HUDEP-2 (cell line): ENCODE data around the gene KLHL15.

ENCODE experiments used
- DNase-seq, 76 experiments: peaks; one replicate each; lab custom pipeline; 2025; ENCODE audit not compliant: unreplicated experiment in 76 of 76; lab: John Stamatoyannopoulos, UW

The KLHL15 gene

DNA sequence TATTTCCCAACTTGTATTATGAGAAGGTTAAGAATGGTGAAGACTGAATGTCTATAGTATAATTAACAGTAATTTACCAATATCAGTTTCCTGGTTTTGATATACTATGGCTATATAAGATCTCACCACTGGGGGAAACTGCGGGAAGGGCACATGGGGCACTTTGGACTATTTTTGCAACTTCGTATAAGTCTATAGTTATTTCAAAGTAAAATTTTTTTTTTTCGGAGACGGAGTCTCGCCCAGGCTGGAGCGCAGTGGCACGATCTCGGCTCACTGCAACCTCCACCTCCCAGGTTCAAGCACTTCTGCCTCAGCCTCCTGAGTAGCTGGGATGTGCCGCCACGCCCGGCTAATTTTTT, 73.1 kb downstream of the KLHL15 start:
- DNase-seq: peak in 5 of 76 experiments; percentile 0 to 1 (median 0)

DNA sequence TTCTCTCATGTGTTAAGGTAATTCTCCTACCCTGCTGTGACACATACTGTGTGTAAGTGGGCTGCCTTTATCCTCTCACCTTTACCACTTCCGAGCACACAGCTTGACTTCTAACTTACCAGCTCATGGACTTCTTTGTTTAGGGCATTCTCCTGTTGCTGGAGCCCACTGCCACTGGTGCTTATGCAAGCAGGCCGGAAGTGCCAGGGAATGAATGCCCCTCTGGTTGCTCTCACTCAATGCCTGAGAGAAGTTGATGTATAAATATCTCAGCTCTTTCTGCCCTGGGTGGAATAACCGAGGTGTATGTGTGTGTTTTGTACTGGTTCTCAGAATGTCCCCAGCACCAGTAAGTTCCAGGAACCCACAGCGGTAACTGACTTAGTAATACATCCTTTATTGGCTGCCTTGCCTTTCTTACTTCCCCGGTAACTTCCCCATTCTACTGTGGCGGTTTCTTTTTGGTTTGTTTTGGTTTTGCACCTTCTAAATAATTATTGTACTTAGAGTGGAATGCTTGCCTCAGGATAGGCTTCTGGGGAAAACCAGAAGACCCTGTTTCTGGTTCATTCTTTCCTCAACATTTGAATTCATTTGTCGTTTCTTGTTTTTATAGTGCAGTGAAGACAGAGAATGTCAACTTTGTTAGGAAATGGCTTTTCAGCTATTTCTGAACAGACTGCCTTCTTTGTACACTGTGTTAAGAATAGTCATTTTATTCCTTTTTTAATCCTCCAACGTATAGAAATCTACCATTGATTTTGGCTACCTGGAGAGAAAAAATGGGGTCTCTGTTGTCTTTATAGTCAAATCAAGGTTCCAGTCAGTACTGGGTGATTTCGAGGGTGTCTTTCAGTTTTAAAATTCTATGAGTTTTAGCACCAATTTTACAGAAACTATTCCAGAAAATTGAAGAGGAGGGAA, 73.7 kb downstream of the KLHL15 start:
- DNase-seq: peak in 31 of 76 experiments; percentile 0 to 42 (median 4)

DNA sequence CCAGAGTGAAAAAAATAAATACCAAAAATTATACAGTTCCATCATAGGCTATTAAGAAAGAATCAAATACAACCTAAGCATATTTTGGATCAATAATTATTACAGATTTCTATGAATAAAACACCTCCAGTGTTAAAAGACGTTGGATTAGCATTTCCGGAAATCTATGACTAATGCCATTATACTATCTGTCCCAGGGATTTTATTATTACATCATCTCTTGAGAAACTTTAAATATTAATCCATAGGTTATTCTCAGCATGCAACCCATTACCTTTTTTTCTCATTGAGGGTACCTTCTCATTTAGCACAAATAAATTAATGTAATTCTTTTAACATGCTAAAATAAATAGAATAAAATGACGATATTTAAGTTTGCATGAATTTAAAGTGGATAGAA, 74.6 kb downstream of the KLHL15 start:
- no peak for DNase-seq

- no peak for DNase-seq
Measured at GRCh38 chrX:23945206-23945605, 81.8 kb downstream of the KLHL15 start.

DNA sequence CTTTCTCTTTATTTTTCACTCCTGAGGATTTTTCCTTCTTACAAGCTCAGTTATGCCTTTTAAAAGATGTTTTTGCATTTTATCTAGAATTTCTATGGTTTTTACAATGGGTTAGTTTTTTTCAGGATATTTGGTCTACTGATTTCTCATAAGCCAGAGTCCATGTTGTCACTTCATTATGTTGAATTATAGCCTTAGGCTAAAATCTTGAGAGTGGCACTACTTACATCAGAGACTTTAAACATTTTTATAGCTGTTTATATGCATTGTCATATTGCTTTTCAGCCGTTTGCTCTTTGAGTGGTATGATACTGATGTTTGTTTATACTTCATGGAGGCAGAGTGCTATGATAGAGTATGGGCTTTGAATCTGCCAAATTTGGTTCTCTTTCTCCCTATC, 82.8 kb downstream of the KLHL15 start:
- DNase-seq: no peak

DNA sequence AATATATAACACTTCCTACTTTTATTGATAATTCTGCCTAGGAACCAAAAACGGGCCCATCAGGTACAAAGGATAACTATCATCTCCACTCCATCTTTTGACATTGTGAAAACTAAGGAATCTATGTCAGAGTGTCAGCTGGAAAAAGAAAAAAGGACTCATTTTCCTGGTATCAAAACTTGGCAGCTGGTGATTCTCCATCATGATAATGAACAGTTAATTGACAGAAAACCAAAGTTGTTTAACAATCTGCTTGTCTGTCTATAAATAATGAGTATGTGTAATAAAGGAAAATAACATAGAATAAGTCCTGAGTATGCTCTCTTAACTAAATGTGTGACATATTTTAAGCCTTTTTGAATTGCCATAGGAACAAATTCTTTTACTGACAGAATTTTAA, 87.8 kb downstream of the KLHL15 start:
- peak in 1 of 76 experiments; percentile 0 for DNase-seq

DNA sequence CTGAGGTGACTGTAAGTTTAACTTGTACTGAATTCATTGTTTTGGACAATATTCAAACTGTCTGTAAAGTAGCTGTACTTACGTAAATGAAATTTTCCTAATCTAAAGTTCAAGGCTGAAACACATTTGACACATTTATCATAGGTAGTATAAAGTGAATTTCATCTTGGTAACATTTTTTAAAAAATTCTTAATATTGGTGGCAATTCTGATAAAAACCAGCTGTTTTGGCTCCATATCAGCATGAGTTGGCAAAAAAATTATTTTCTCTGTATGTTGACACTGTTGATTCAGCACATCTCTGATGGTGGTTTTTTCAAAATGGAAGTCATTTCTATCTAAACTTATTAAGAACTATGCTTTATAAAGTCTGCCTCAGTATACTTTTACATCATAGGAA, 88.3 kb downstream of the KLHL15 start:
- DNase-seq: peak in 3 of 76 experiments; percentile 0 to 12 (median 3)

DNA sequence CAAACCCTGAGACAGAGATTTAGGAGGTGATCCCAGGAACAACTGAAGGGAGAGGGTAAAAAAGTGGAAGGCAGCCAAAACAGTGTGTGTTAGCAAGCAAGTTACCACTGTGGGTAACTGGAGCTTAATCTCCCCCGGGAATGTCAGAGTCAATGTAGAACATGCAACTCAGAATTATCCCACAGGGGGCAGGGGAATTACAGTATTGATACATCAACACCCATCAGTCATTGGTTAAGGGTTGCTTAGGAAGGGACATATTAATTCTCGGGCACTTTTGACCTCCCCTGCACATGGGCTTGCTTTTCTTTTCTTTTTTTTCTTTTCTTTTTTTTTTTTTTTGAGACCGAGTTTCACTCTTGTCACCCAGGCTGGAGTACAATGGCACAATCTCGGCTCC, 89.9 kb downstream of the KLHL15 start:
- DNase-seq: no peak

GRCh38 chrX:23936180-23936579, 90.8 kb downstream of the KLHL15 start:
- no peak for DNase-seq

GRCh38 chrX:23935106-23935505, 91.9 kb downstream of the KLHL15 start:
- DNase-seq: no peak
